HT1080 (cell line): ENCODE measurements around the gene TNFRSF11A. TPM values are rescaled to one million over a fixed set of nuclear protein-coding genes. Genes with fewer than 3 reads are reported as not detected.

Experiments used
- DNase-seq: peaks from one replicate; pipeline ENCODE4 v3.0.0-alpha.2; 2015; ENCODE audit warnings: low read depth
- total RNA-seq: library from RNA; depleted of rRNA; stranded (reverse); fragments of >200 nt; shearing (Covaris generic); gene quantifications from 2 replicates; pipeline ENCODE4 v1.2.3, GENCODE V29; 2014

TNFRSF11A gene
- total RNA-seq, 1 experiment from 2014 or later = 13.1 TPM

DNA sequence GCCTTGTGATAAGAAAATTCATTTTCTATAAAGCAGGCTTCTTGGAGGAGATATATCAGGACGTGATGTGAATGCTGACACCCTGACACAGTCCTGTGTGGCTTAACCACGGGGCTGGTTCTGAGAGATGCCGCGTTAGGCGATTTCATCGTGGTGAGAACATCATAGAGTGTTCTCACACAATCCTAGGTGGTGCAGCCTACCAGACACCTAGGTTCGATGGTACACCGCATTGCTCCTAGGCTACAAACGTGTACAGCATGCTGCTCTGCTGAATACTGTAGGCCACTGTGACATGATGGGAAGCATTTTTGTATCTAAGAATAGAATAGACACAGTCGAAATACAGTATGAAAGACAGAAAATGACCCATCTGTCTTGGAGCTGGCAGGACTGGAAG is 82.5 kb downstream of the TNFRSF11A start:
- no peak for DNase-seq

DNA sequence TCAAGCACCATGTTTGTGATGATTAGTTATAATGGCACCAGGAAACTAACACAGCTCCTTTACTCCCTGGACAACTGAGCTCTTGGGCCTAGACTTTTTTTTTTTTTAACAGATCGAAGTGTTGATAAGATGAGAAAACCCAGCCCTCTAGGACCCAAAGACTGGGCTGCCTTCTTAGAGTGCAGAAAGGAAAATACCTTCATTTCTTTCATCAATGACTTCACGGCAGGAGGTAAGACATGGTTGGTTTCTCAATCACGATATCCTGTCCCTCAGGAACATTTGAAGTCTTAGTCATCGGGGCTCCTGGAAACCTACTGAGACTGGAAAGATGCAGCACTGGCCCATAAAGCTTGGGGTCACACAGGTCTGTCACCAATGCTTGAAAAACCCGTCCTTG is 84.7 kb downstream of the TNFRSF11A start:
- peak; percentile 29 for DNase-seq

DNA sequence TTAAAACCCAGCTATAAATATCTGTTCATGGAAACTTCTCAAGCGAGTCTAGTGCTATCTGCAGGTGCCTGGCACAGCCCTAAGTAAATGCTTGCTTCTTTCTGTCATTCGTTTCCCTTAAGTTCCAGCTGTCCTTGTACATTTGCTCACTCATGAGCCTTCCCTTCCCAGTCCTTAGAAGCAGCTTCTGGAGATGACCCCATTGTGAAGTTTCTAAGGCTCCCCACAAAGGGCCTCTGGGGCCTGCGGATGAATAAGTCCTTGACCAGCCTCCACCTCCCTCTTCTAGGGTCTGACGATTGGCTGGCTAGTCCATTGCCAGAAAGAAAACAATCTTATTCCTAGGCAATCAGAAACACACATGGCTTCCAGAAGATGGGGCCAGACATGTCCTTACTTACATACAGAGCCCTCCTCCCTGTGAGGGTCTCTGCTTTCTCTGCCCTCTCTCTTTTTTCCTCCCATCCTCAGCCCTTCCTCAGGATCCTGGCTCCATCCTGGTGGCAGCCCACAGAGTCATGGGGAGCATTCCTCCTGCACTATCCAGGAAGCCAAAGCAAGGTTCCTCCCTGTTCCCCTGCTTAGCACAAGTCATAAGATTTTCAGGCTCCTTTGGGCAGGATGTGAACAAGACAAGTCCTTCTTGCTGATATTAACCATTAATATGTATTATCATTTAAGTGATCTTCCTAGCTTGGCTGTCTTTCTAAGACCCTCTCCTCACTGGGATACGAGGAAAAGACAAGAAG is 87.3 kb downstream of the TNFRSF11A start:
- no peak for DNase-seq

DNA sequence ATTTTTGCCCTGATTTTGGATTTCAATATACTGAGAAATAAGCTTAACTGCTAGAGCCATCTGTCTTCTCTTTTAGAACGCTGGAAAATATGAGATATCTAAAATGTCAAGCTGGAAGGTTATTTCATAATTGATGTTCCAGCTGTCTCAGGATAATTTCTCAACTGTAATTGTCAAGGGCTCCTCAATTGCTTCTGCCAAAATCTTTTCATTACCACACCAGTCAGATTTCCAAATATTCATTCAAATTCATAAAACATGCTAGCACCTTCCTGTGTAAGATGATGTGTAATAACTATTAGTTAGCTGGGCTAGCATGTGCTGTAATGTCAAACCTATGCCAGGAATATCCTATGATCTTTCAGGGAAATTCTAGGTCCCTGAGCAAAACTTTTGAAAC is 88.1 kb downstream of the TNFRSF11A start:
- no peak for DNase-seq

DNA sequence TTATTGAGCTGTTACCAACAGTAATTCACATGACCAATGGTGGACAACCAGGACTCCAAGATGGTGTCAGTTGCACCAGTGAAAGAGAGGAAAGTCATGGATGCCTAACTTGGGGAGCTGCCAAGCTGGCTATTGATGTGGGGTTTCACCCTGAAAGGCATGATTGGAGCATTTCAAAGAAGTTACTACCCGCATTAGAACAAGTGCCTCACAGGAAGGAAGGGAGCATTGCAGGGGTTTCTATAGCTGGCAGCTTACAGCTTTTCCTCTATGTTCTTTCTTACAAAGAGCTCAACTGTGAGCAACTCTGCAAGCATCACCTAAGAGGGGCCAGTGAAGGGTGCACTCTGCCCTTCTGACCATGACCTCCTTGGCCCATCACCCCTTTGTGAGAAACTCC is 93.1 kb downstream of the TNFRSF11A start:
- DNase-seq = no peak

DNA sequence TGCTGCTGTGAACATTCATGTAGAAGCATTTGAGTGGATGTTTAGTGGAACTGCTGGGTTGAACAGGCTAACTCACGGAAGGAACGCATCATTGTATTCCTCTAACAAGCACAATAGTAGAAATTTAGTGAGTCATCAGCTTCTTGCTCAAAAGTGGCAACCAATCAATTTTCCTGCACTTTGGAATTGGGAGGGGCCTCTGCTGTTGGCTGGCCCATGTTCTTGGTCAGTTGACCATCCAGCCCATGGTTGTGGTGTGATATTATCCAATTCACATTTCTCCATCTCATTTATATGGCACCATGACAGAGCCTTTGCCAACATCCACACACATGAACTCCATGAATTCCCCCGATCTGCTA is 95.0 kb downstream of the TNFRSF11A start:
- peak; percentile 68 for DNase-seq

DNA sequence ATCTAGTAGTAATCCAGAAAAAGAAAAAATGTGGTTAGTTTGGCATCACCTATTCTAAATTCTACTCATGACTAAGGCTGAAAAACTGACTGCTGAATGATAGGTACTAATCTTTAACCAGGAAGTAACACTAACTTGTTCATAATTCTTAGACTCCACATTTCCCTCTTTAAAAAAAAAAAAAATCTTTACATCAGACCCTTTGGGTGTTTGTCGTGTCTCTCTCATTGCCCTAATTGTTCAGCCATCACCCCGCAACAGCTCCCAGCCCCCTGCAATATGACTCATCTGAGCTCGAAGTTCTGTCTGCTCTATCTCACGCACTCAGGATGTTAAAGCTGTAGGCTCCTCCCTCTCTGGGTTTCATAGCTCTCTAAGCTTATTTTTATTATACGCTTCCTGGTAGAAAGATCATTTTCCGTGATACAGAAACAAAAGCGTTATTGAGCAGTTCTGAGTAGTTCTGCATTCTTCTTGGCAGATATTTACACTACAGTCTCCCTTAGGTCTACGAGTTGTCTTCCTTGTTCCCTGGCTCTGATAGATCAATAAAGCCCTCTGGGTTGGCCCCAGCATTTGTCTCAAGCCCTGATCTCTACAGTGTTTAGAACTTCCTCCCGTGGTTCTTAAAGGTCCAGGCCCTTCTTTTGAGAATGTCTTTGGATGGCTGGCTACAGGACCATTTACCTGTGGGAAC is 95.6 kb downstream of the TNFRSF11A start:
- DNase-seq = peak; percentile 82

DNA sequence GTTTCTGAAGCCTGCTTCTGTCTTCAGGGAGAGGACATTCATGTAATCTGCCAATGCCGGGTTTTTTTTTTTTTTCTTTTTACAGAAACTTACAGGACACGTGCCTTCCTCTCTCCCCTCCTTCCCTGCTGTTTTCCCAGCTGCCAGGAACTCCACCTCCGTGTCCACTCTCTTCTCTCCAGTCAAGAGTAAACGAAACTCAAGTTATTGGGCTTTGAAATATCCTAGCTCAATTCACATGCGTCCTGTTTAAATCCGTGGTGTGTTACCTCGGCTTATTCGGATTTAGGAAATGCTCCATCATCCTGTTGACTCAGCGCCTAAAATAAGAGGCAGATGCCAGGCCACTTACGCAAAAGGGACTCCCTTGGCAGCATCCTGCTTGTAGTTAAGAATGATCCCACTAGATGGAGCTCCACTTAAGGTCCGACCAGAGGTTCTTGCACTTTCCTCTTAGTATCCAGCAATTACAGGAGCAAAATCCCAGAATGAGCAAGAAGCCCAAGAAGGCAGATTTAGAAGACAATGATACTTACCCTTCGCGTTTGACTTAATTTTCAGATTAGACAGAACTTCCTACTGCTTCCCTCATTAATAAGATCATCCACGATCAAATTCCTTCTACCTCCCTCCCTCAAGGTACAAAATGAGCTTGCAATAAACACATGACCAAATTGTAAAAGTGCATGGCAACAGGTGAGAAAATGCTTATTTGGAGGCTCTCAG is 100.5 kb downstream of the TNFRSF11A start:
- peak; percentile 94 for DNase-seq

DNA sequence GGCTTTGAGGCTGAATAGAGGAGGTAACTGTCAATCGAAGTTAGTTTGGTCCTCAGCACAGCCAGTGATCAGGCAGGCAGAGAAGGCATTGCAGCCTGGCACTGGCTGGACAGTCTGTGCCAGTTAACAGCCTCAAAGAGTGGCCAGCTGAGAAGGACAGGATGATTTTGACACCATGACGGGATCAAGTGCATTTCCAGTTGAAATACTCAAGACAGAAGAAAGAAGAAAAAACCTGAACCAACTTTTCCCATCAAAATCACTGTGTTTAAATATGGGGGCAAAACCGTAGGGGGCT is 101.0 kb downstream of the TNFRSF11A start:
- DNase-seq = no peak

DNA sequence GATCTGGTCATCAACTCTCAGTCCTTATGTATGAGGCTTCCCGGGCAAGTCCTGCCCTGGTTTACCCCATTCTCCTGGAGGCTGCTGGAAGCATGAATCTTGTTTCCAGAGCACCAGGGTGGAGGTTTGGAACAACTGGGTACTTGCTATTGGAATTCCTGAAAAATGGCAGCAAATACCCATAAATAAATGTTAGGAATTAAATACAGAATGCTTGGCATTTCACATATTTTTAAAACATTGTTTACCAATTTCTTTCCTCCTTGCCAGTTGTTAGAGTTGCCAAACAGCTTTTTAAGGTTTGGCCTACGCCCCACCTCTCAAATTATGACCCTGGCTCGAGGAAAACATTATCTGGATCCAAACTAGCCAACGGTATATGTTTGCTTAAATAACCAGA is 107.1 kb downstream of the TNFRSF11A start:
- DNase-seq = no peak

DNA sequence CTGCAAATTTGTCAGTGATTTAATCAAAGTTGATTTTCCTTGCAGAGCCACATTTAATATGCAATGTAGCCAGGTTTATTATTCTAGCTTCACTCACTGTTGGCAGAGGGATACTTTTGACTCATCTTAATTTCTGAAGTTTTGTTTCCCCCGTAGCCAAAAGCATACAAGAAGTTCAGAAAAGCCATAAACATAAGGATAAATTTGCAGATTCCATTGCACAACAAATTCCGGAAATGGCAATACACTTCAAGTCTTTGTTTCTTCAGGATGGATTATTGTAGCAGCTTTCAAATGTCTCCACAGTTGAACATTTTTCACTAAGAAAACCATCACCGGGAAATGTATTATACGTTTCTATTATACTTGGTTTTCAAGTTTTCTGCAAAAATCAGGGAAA is 109.7 kb downstream of the TNFRSF11A start:
- no peak for DNase-seq

DNA sequence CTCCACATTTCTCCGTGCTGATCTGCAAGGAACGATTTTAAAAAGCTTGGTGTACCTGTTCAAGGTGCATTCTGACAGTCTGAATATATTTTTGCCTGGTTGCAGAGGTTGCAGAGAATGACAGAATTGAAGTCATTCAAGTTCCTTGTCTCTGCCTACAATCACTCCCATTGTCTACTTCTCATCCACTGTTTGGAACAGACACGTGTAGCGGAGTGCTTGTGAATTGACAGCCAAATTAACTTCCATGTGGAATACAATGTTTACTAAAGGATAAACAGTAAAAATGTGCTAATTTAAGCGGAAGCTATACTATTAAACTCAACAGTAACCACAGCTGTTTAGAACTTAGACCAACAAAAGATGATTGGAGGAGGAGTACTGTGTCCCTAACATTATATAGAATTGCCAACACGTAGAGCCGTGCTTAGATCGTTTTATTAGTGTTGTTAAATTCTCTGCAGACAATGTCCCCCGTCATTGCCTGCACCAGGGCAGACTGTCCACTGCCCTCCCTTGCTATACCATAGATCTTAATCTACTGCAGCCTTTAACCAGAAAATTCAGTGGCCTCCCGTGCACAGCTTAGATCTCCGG is 110.4 kb downstream of the TNFRSF11A start:
- no peak for DNase-seq

DNA sequence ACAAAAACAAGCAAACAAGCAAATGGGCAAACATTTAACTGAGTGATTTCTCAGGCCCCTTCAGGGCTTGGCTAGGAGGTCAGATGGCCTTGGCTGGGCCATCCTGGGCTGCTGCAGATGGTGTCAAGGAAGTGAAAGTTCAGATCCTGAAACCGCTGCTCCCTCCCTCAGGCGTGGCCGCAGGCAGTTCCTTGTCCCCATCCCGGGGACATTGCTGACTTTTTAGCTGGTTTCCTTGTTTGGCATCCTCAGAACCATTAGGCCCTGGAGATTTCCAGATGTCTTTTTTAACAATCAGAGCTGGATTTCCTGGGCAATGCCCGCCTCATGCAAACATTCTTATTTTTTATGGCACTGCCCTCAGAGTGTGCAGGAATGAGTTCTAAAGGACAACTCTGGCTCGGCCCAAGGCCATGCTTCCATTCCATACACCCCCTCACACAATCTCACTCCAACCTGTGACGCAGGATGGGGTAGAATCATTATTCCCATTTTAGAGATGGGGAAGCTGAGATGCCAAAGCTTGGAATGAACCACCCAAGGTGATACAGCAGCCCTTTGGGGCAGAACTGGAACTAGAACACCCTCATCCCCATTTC is 111.6 kb downstream of the TNFRSF11A start:
- no peak for DNase-seq

DNA sequence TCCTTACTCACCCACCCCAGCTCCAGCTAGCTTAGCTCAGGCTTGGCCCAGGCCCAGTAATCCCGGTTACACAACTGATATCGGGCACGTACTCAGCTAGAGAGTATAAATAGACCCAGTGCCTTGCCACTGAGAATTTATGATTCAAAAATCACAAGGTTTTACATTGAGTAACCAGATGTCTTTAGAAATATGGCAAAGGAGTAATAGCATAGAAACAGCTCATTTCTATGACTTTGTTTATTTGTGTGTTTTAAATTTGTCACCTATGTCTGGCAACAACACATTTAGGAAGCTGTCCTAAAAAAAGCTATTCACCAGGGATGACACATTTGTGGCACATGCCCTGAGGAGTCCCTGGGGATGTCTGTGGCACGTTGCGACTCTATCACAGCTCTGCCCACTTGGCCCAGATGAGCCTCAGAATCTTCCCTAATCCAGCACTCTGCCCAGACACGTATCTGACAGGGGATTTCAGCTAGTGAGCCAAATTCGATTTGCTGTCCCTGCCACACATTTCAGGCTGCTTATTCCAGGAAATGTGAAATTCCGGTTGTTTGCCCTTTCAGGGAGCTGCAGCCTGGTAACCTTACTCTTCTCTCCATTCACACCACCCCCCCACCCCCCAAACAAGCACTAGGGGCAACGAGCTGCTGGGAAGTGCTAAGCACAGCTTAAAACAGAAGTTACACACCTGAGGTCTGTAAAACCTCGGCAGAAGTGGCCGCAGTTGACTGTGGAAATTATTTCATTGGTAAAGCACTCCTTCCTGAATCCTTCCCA is 112.3 kb downstream of the TNFRSF11A start:
- peak; percentile 17 for DNase-seq

DNA sequence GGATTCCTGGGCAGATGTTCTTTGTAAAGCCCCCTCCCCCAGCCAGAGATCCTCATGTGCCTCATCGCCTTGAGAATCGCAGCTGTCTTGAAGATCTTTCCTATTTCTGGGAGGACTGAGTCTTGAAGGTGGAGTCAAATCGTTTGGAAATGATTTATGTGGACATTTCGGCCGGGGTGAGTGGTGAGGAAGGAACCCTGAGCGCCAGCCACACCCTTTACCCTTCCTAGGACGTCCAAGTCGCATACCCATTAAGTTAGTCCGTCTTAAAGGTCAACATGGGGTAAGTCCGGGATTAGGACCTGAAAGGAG is 112.9 kb downstream of the TNFRSF11A start:
- no peak for DNase-seq

DNA sequence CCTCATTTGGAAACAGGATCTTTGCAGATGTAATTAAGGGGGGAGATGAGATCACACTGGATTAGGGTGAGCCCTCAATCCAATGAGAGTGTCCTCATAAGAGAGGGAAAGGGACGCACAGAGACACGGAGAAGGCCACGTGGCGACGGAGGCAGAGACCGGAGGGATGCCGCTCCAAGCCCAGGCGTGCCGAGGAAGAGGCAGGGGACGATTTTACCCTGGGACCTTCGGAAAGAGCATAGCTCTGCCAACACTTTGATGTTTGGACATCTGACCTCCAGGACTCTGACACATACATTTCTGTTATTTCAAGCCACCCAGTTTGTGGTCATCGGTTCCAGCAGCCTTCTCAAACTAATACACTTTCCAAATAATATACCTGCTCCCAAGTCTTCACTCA is 113.3 kb downstream of the TNFRSF11A start:
- no peak for DNase-seq

DNA sequence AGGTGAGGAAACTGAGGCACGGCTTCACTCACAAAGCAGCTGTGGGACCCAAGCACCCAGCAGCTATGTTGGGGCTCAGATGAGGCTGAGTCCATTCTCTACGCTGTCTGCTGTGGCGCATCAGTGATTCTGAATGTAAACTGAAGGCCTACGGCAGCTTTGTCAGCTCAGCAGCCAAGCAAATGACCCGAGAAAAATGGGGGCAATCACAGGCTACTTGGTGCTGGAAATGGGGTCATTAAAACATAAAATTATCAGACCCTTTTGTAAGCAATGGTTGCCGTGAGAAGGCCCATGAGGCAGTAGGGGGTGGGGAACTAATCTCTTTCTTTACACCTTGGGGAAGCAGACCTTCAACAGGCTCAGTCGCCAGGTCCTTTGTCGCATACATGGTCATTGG is 113.8 kb downstream of the TNFRSF11A start:
- DNase-seq = no peak
